Breast epithelium (tissue), 3 donors: ENCODE measurements around the gene SDCCAG8.

Experiments
- CTCF ChIP-seq, 3 donors: fragments of 450-650 bp; IDR thresholded peaks; one replicate each; pipeline ENCODE4 v1.5.1; 2016 to 2017; ENCODE audit warnings: antibody characterized with exemption in 3 of 3, mild to moderate bottlenecking in 3 of 3, moderate library complexity in 3 of 3
- POLR2A ChIP-seq: fragments of 450-650 bp; IDR thresholded peaks from one replicate; pipeline ENCODE4 v1.6.1; 2016; ENCODE audit warnings: antibody characterized with exemption, mild to moderate bottlenecking, moderate library complexity
- POLR2AphosphoS5 ChIP-seq, 3 donors: sonication (generic); formaldehyde crosslinking; IDR thresholded peaks; one replicate each; pipeline ENCODE4 v1.6.1; 2017; ENCODE audit warnings: antibody characterized with exemption in 3 of 3

- no peak for TF ChIP-seq POLR2A
- no peak for TF ChIP-seq CTCF (IDR thresholded peaks at IDR 0.05)
- TF ChIP-seq POLR2AphosphoS5 (IDR thresholded peaks at IDR 0.05), result no peak
These were observed 245.2 kb downstream of the SDCCAG8 start for GRCh38 chr1:243501002-243501401.
